K562 (cell line): ENCODE measurements around the gene MFSD6. TPM values are rescaled to one million over a fixed set of nuclear protein-coding genes. Genes with fewer than 3 reads are reported as not detected.

Experiments
- ATAC-seq: fragments of 200-7000 bp; cut with Tn5 transposase; 3 replicates; pipeline ENCODE4 v1.9.1; 2020; ENCODE audit warnings: moderate library complexity
- BruUV-seq: library from RNA; stranded (reverse); fragments of 400-500 nt; replicated peaks from 2 replicates; lab custom pipeline; 2021; lab: Mats Ljungman, UMichigan
- CTCF ChIA-PET: fragments of 300-600 bp; formaldehyde crosslinking; extraction: SDS; loops from one replicate; lab custom pipeline; 2021; ENCODE audit warnings: low intra/inter-chr PET ratio; lab: Yijun Ruan, JAX
- POLR2A ChIA-PET: fragments of 300-600, 350-650 bp; sonication (Branson Sonifier 250); formaldehyde crosslinking; extraction: SDS; loops from one replicate; lab custom pipeline; 2021; ENCODE audit warnings: antibody characterized with exemption, inconsistent platforms; lab: Yijun Ruan, JAX
- DNase-seq, 4 experiments: peaks; one replicate each; pipeline versions ENCODE4 v3.0.0 to v3.0.0-alpha.2; 2011 to 2018; ENCODE audit warnings: low spot score in 3 of 4, mixed read lengths in 3 of 4; ENCODE audit errors: extremely low read depth in 1 of 4
- FAIRE-seq: peaks from 2 replicates; lab custom pipeline; 2011; peaks lifted over from hg19 to GRCh38; lab: Jason Lieb, UNC
- H2AFZ ChIP-seq: 2 replicates; pipeline ENCODE4 v1.6.0; 2011; ENCODE audit warnings: low read depth, low read length, control low read depth, inconsistent platforms
- H3K27ac ChIP-seq: fragments of 200-600 bp; 3 replicates; pipeline ENCODE4 v1.8.0; 2011; ENCODE audit warnings: low read depth, mild to moderate bottlenecking, control low read depth, inconsistent platforms, low read length, moderate library complexity, mixed read lengths; ENCODE audit errors: extremely low read depth
- H3K27me3 ChIP-seq, 2 experiments: fragments of 300-600 bp in 1 of 2; 2 replicates in 1 of 2; 3 replicates in 1 of 2; pipeline versions ENCODE4 v1.6.0 to v1.8.0; 2011; ENCODE audit warnings: inconsistent platforms in 2 of 2, low read length in 2 of 2, mild to moderate bottlenecking in 1 of 2, mixed read lengths in 1 of 2, moderate library complexity in 1 of 2; ENCODE audit not compliant: control insufficient read depth in 2 of 2, insufficient read depth in 2 of 2
- H3K36me3 ChIP-seq: fragments of 300-600 bp; 3 replicates; pipeline ENCODE4 v1.8.0; 2011; ENCODE audit warnings: mild to moderate bottlenecking, low read length, inconsistent platforms; ENCODE audit not compliant: control insufficient read depth, insufficient read depth
- H3K4me1 ChIP-seq, 2 experiments: fragments of 200-600 bp in 1 of 2; replicated peaks in 1 of 2; 2 replicates in 1 of 2; 3 replicates in 1 of 2; pipeline versions ENCODE4 v1.5.1 to v1.8.0; 2011; ENCODE audit warnings: inconsistent platforms in 2 of 2, low read length in 2 of 2, mild to moderate bottlenecking in 1 of 2, mixed read lengths in 1 of 2, moderate library complexity in 1 of 2; ENCODE audit not compliant: control insufficient read depth in 2 of 2, insufficient read depth in 2 of 2
- H3K4me2 ChIP-seq: 2 replicates; pipeline ENCODE4 v1.6.1; 2011; ENCODE audit warnings: low read length, control low read depth, inconsistent platforms, mixed read lengths; ENCODE audit not compliant: insufficient read depth
- H3K4me3 ChIP-seq: fragments of 200-600 bp; sonication (generic), shearing (Covaris generic); 2 replicates; pipeline ENCODE4 v1.5.1; 2016; ENCODE audit warnings: control low read depth, inconsistent platforms
- H3K79me2 ChIP-seq: fragments of 200-600 bp; 3 replicates; pipeline ENCODE4 v1.8.0; 2011; ENCODE audit warnings: low read length, inconsistent platforms; ENCODE audit not compliant: control insufficient read depth, insufficient read depth
- H3K9ac ChIP-seq, 2 experiments: 2 replicates each; pipeline versions ENCODE4 v1.6.0 to v1.6.1; 2011; ENCODE audit warnings: low read depth in 2 of 2, low read length in 2 of 2, control low read depth in 1 of 2, inconsistent platforms in 1 of 2, mild to moderate bottlenecking in 1 of 2, mixed read lengths in 1 of 2; ENCODE audit not compliant: insufficient read depth in 1 of 2
- H3K9me1 ChIP-seq: one replicate; pipeline ENCODE4 v1.6.0; 2011; ENCODE audit warnings: inconsistent platforms, mild to moderate bottlenecking, low read length, moderate library complexity; ENCODE audit not compliant: control insufficient read depth, insufficient read depth
- H3K9me3 ChIP-seq: replicated peaks from 2 replicates; pipeline ENCODE4 v1.5.1; 2011; ENCODE audit warnings: low read depth, low read length, inconsistent platforms; ENCODE audit not compliant: control insufficient read depth, insufficient read depth
- H4K20me1 ChIP-seq: replicated peaks from 2 replicates; pipeline ENCODE4 v1.6.1; 2011; ENCODE audit warnings: low read length, inconsistent platforms, mixed read lengths; ENCODE audit not compliant: control insufficient read depth, insufficient read depth
- ARID4B ChIP-seq: sonication (generic); formaldehyde crosslinking; IDR thresholded peaks from 2 replicates; pipeline ENCODE4 v1.8.0; 2022; ENCODE audit warnings: mild to moderate bottlenecking, missing genetic modification reagents
- ATF7 ChIP-seq: fragments of 450-650 bp; IDR thresholded peaks from 2 replicates; pipeline ENCODE4 v1.7.1; 2014; ENCODE audit warnings: mild to moderate bottlenecking, moderate library complexity
- BHLHE40 ChIP-seq: IDR thresholded peaks from 2 replicates; pipeline ENCODE4 v1.6.1; 2011; ENCODE audit warnings: low read length, improper control_type of control experiment
- COPS2 ChIP-seq: fragments of 450-650 bp; conservative IDR thresholded peaks from 2 replicates; pipeline ENCODE4 v1.6.1; 2016; ENCODE audit warnings: mild to moderate bottlenecking, moderate library complexity
- EHMT2 ChIP-seq: fragments of 450-650 bp; IDR thresholded peaks from 2 replicates; pipeline ENCODE4 v1.6.1; 2018; ENCODE audit warnings: antibody characterized with exemption
- ELF4 ChIP-seq: fragments of 450-650 bp; formaldehyde crosslinking; IDR thresholded peaks from 2 replicates; pipeline ENCODE4 v1.4.0; 2022; ENCODE audit warnings: missing genetic modification characterization
- HNRNPH1 ChIP-seq: fragments of 200-400 bp; formaldehyde crosslinking; optimal IDR thresholded peaks from 2 replicates; pipeline ENCODE3; 2017; ENCODE audit warnings: low read depth, mild to moderate bottlenecking, low read length, moderate library complexity
- POLR2A ChIP-seq: fragments of 450-650 bp; conservative IDR thresholded peaks from 2 replicates; pipeline ENCODE4 v1.6.1; 2016
- PTRF ChIP-seq: fragments of 450-650 bp; IDR thresholded peaks from 2 replicates; pipeline ENCODE4 v1.6.1; 2016; ENCODE audit warnings: mild to moderate bottlenecking, missing genetic modification characterization, missing compliant biosample characterization
- SP2 ChIP-seq: IDR thresholded peaks from 2 replicates; pipeline ENCODE4 v1.6.1; 2011; ENCODE audit warnings: mild to moderate bottlenecking, low read depth, low read length, moderate library complexity; ENCODE audit not compliant: poor library complexity, severe bottlenecking; ENCODE audit errors: extremely low read depth
- TOE1 ChIP-seq, 2 experiments: fragments of 450-650 bp in 1 of 2; sonication (generic) in 1 of 2; formaldehyde crosslinking in 1 of 2; IDR thresholded peaks; 2 replicates each; pipeline versions ENCODE4 v1.7.1 to v1.8.0; 2016 to 2022; ENCODE audit warnings: borderline replicate concordance in 2 of 2, mild to moderate bottlenecking in 2 of 2, antibody characterized with exemption in 1 of 2, inconsistent platforms in 1 of 2, low read depth in 1 of 2, missing genetic modification reagents in 1 of 2, moderate library complexity in 1 of 2
- UBTF ChIP-seq, 2 experiments: IDR thresholded peaks; 2 replicates each; pipeline ENCODE4 v1.6.1; 2012; ENCODE audit warnings: improper control_type of control experiment in 2 of 2, low read depth in 2 of 2, low read length in 2 of 2, borderline replicate concordance in 1 of 2
- ZNF121 ChIP-seq: sonication (generic); formaldehyde crosslinking; conservative IDR thresholded peaks from 2 replicates; pipeline ENCODE4 v1.8.0; 2022; ENCODE audit warnings: missing genetic modification reagents
- ZNF639 ChIP-seq, 2 experiments: fragments of 200-800 bp in 1 of 2; sonication (Bioruptor generic) in 1 of 2; sonication (generic) in 1 of 2; formaldehyde crosslinking in 1 of 2; IDR thresholded peaks in 1 of 2; conservative IDR thresholded peaks in 1 of 2; 2 replicates each; pipeline versions ENCODE4 v1.5.0 to v1.6.1; 2016 to 2020; ENCODE audit warnings: missing compliant biosample characterization in 1 of 2, missing genetic modification characterization in 1 of 2, missing genetic modification reagents in 1 of 2
- ZNF830 ChIP-seq: fragments of 250-450 bp; sonication (Bioruptor Pico); IDR thresholded peaks from 2 replicates; pipeline ENCODE4 v1.5.0; 2021; ENCODE audit warnings: mild to moderate bottlenecking
- WGBS: fragments of 100-300 bp; shearing (Covaris generic); methylation state at CpG from one replicate; pipeline ENCODE4 v1.1.6; 2016; ENCODE audit warnings: low coverage, mixed read lengths; ENCODE audit not compliant: insufficient coverage; ENCODE audit errors: missing lambda C conversion rate; 5-methylcytosine and 5-hydroxymethylcytosine counted together
- in situ Hi-C: fragments of 300-500 bp; cut with MboI; formaldehyde crosslinking; loops from 4 replicates; pipeline ENCODE4 v1.15.0; 2018; ENCODE audit warnings: inconsistent platforms, mixed read lengths
- intact Hi-C: fragments of 100-400 bp; cut with micrococcal nuclease; formaldehyde crosslinking; loops from 2 replicates; pipeline ENCODE4 v1.14.2; 2022
- polyA plus RNA-seq, 8 experiments: library from polyadenylated mRNA; depleted of rRNA in 4 of 8; stranded (reverse) in 5 of 8; unstranded in 3 of 8; fragments of >200 nt; fragmentation: Nextera tagmentation in 2 of 8; fragmentation: Illumina TruSeq in 1 of 8; extraction: Ambion mirVana in 2 of 8; extraction: Trizol in 1 of 8; gene quantifications; 2 replicates each; pipeline versions ENCODE4 v1.2.1 to v1.2.3, GENCODE V29; 2011 to 2014; ENCODE audit warnings: inconsistent platforms in 1 of 8, missing spikeins in 1 of 8
- total RNA-seq, 7 experiments: library from RNA; depleted of rRNA in 6 of 7; stranded (reverse); fragments of >200 nt in 6 of 7; fragmentation: Illumina TruSeq in 2 of 7; extraction: Trizol in 2 of 7; gene quantifications; 2 replicates each; pipeline versions ENCODE4 v1.2.1 to v1.2.3, GENCODE V29; 2011 to 2021; ENCODE audit warnings: low replicate concordance in 1 of 7

MFSD6 gene
- total and polyA plus RNA-seq, 9 of the 15 experiments (the other 6 are each of a cell fraction or from before 2014, with no cell fraction given), result 1.1 to 7.9 (median 4.4) TPM

- Histone ChIP-seq H3K27me3 (no peaks in the 10 kb centered on the region), H3K27ac (no peak overlapping the region), H4K20me1 (no peaks in the 10 kb centered on the region), H3K79me2 (no peaks in the 10 kb centered on the region), H2AFZ (no peak overlapping the region), H3K4me2 (no peak overlapping the region), H3K9me1 (no peaks in the 10 kb centered on the region), H3K4me1 (peaks cover 4% of the 10 kb centered on the region in 2 experiments; a peak in 2 of 5 replicates), H3K9ac (no peak overlapping the region), H3K4me3 (no peak overlapping the region), H3K36me3 (no peaks in the 10 kb centered on the region; the same call in 2 of the 3 replicates), H3K9me3 (no peaks in the 10 kb centered on the region)
- DNase-seq (no peak), ATAC-seq (no peak), FAIRE-seq (no peak)
- ChIA-PET POLR2A (no interaction called here), CTCF (no interaction called here)
- in situ Hi-C loops, result no loop called here
- BruUV-seq, result no TSS peak
- intact Hi-C loops, result loop anchor here (5.0 kb wide), 1 partner anchor 77 kb away; no protein-coding TSS in a partner anchor
- WGBS, result 82% methylated on average over 1 of the region's 1 CpG
- no peak for TF ChIP-seq SP2
- no peak for TF ChIP-seq COPS2
- no peak for TF ChIP-seq ZNF830 (CRISPR knock-in tag)
- TF ChIP-seq PTRF (tag), result no peak
- no peak for TF ChIP-seq ARID4B (CRISPR knock-in tag)
- TF ChIP-seq ELF4, result no peak
- no peak for TF ChIP-seq ATF7
- no peak for TF ChIP-seq HNRNPH1
- TF ChIP-seq ZNF121 (CRISPR knock-in tag), result no peak
- TF ChIP-seq POLR2A, result no peak
- TF ChIP-seq TOE1 (IDR thresholded peaks at IDR 0.05; ENCODE audit: borderline replicate concordance), result no peak
- no peak for TF ChIP-seq TOE1 (CRISPR knock-in tag; IDR thresholded peaks at IDR 0.05; ENCODE audit: borderline replicate concordance, low read depth)
- no peak for TF ChIP-seq BHLHE40
- TF ChIP-seq EHMT2, result no peak
- TF ChIP-seq UBTF (IDR thresholded peaks at IDR 0.05; ENCODE audit: borderline replicate concordance in 1 of 2, low read depth in 2 of 2, low read length in 2 of 2), result no peak
- no peak for TF ChIP-seq ZNF639 (CRISPR knock-in tag; conservative IDR thresholded peaks at IDR 0.05 in 1 of 2, IDR thresholded peaks at IDR 0.05 in 1 of 2)
These were observed 91.1 kb downstream of the MFSD6 start for GRCh38 chr2:190499273-190499672.
